ENCODE measurements around the gene FAM76A.
"Not testable (repeated sequence)": the region's sequence is repeated elsewhere in the genome, so short reads cannot be mapped to it uniquely, and the experiment has no call there.

Gene FAM76A

DNA sequence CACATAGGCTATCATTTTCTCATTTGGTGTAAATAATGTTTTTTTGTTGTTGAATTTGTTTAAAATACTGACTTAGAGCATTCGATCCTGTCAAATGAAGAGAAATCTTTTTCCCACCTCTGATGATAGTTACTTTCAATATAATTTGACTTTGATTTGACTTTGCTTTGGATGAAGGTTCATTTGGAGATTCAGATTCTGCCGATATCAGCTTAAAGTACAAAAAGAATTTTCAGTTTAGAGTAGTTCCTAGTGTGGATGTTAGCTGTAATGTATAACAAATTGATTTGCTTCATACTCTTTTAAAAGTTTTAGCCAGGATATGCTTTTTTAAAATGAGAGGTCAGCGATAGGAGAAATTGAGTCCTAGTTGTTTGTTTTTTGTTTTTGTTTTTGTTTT is 57.2 kb downstream of the FAM76A start:
- DNase-seq: no peak

GRCh38 chr1:27784700-27785099 is 58.9 kb downstream of the FAM76A start:
- no peak for DNase-seq

- DNase-seq: no peak
These were observed 60.2 kb downstream of the FAM76A start for GRCh38 chr1:27785781-27786455.

DNA sequence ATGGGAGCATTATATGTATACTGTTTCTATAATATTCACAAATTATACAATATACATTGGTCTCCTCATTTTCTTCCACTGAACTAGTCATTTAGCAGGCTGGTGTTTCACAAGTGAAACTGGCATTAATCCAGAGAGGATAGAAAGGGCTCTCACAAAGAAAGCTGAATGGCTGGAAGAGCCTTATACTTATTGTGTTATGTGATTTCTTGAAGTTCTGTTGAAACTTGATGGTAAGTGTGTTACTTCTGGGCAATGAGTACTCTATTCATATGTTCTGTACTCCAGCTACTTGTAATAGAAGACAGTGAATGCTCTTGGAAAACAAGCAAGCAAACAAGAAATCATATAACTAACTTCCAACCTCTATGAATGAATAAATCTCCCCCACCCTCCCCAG is 62.1 kb downstream of the FAM76A start:
- no peak for DNase-seq

GRCh38 chr1:27789540-27790041 is 63.8 kb downstream of the FAM76A start:
- no peak for DNase-seq

DNA sequence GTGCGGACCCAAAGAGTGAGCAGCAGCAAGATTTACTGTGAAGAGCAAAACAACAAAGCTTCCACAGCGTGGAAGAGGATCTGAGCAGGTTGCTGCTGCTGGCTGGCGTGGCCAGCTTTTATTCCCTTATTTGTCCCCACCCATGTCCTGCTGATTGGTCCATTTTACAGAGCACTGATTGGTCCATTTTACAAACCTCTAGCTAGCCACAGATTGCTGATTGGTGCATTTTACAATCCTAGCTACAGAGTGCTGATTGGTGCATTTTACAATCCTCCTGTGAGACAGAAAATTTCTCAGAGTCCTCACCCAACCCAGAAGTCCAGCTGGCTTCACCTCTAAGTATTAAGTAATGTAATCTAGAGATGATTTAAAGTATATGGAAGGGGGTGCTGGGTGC is 64.5 kb downstream of the FAM76A start:
- DNase-seq: not testable (repeated sequence)

DNA sequence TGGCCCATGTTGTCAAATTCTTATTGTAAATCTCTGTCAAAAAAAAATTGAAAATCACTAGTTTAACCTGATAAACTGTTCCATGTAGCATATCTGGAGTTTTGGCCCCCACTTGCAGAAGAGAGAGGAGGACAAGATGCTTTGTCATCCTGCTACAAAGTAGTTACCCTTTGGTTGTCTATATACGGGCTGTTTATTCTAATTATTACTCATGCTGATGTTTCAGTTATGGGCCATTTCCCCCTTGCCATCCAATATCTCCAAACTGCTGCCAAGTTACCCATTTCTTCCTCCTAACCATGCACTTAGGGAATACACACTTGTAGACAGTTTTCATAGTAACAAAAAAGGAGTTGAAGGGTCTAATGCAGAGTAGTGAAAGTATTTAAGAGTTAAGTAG is 69.8 kb downstream of the FAM76A start:
- DNase-seq: no peak

- DNase-seq: no peak
These were observed 79.0 kb downstream of the FAM76A start for GRCh38 chr1:27804791-27805190.

DNA sequence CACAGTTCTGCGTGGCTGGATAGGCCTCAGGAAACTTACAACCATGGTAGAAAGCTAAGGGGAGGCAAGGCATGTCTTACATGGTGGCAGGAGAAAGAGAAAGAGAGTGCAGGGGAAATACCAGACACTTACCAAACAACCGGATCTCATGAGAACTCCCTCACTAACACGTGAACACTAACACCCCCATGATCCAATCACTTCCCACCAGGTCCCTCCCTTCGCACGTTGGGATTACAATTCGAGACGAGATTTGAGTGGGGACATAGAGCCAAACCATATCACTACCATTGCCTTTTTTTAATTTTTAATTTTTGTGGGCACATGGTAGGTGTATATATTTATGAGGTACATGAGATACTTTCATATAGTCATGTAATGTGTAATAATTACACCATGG is 81.0 kb downstream of the FAM76A start:
- no peak for DNase-seq

DNA sequence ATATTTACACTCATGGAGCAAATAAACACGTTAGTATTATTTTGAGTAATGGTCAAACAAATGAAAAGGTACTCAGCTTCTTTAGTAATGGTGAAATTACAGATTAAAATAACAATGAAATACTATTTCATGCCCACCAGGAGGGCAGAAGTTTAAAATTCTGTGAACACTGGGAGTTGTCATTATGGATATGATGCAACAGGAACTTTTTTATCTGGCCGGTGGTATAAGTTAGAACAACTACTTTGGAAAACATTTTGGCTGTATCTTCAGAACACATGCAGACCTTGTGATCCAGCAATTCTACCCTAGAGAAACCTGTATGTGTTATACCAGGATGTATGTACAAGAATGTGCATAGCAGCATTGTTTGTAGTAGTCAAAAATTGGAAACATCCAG is 81.6 kb downstream of the FAM76A start:
- DNase-seq: no peak

DNA sequence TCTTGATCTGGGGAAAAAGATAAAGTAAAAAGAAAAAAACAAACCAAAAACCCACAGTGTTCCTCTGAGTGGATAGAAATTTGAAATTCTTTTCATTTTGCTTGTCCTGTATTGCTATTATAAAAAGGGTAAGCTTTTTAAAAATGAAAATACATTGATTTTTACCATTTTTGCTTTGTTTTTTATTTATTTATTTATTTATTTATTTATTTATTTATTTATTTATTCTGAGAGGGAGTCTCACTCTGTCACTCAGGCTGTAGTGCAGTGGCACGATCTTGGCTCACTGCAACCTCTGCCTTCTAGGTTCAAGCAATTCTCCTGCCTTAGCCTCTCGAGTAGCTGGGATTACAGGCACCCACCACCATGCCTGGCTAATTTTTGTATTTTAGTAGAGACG is 82.4 kb downstream of the FAM76A start:
- DNase-seq: not testable (repeated sequence)

DNA sequence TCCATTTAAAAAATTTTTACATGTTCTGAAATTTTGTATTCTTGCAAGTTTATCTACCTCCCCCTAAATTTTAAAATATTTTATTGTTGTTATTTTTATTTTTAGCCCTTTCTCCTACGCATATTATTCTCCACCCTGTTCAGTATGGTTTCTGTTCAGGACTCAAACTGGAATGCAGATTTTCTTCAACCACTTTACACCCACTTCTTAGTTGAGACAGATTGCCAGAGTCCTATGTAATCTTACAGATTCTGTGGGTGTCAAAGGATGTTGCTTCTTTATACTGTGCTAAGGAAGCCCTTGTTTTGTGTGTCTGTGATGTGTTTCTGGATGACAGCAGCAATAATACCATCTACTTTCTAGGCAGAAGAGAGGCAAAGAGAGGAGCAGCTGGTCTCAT is 84.1 kb downstream of the FAM76A start:
- DNase-seq: no peak

DNA sequence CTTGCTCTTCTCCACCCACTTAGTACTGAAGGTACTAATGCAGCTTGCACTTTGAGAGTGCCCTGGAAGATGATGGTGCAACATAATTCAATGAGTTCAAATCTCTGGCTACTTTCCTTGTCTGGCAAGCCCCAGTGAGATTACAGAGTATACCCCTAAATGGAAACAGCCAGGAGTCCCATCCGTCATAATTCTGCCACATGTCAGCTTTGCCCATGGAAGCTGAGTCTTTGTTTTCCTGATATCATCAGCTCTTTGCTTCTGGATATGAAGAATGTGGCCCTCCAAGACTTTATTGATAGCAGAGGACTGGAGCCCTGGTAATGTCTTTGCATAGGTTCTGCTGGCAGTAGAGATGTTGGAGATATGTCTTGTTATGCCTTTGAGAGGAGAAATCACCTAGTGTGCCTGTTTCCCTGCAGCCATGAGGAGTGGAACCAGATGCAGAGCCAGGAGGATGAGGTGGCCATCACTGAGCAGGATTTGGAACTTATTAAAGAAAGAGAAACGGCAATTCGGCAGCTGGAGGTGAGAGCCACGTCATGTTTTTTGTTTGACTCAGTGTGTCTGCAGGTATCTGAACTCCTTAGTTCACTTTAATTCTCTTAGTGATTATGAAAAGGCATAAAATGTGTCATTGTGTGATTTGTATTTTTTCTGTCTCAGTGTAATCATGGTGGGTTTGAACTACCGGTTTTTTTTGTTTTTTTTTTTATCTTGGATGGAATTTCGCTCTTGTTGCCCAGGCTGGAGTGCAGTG is 86.2 kb downstream of the FAM76A start:
- DNase-seq: no peak

All from SHP77 treated with DMSO at 0.1 percent for 48 hours (cell line).